ENCODE data around the gene USP1. TPM values are rescaled to one million over a fixed set of nuclear protein-coding genes. Genes with fewer than 3 reads are reported as not detected.

The USP1 gene
- total RNA-seq, 1 donor from 2014 or later = 34.2 TPM

DNA sequence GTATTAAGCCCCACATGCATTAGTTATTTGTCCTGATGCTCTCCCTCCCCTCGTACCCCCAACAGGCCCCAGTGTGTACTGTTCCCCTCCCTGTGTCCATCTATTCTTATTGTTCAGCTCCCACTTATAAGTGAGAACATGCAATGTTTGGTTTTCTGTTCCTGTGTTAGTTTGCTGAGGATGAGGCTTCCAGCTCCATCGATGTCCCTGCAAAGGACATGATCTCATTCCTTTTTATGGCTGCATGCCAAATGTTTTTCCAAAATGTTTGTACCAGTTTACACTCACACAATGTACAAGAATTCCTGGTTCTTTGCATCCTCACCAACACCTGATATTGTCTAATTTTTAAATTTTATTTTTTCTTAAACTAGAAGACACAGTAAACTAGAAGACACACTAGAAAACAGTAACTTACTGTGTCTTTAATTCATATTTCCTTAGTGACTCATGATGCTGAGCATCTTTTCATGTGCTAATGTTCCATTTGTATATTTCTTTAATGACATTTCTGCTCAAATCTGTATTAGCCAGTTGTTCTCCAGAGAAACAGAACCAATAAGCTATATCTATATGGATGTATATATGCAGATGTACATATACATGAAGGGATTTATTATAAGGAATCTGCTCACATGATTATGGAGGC, 19.4 kb upstream of the USP1 start:
- H3K9me3 Mint-ChIP-seq (ENCODE audit: low read depth) = no peaks in the 10 kb centered on the region
- H3K36me3 Mint-ChIP-seq (ENCODE audit: insufficient read depth) = no peaks in the 10 kb centered on the region
- H3K27me3 Mint-ChIP-seq = no peaks in the 10 kb centered on the region
- DNase-seq (ENCODE audit: low spot score, unreplicated experiment) = no peak
- TF ChIP-seq, protein P1, sequence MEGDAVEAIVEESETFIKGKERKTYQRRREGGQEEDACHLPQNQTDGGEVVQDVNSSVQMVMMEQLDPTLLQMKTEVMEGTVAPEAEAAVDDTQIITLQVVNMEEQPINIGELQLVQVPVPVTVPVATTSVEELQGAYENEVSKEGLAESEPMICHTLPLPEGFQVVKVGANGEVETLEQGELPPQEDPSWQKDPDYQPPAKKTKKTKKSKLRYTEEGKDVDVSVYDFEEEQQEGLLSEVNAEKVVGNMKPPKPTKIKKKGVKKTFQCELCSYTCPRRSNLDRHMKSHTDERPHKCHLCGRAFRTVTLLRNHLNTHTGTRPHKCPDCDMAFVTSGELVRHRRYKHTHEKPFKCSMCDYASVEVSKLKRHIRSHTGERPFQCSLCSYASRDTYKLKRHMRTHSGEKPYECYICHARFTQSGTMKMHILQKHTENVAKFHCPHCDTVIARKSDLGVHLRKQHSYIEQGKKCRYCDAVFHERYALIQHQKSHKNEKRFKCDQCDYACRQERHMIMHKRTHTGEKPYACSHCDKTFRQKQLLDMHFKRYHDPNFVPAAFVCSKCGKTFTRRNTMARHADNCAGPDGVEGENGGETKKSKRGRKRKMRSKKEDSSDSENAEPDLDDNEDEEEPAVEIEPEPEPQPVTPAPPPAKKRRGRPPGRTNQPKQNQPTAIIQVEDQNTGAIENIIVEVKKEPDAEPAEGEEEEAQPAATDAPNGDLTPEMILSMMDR (IDR thresholded peaks at IDR 0.05; ENCODE audit: unreplicated experiment) = no peak
- no peak overlapping the region for H3K4me3 Mint-ChIP-seq (ENCODE audit: low read depth)
- no peak overlapping the region for H3K27ac Mint-ChIP-seq
- no peaks in the 10 kb centered on the region for H3K4me1 Mint-ChIP-seq (ENCODE audit: low read depth)

DNA sequence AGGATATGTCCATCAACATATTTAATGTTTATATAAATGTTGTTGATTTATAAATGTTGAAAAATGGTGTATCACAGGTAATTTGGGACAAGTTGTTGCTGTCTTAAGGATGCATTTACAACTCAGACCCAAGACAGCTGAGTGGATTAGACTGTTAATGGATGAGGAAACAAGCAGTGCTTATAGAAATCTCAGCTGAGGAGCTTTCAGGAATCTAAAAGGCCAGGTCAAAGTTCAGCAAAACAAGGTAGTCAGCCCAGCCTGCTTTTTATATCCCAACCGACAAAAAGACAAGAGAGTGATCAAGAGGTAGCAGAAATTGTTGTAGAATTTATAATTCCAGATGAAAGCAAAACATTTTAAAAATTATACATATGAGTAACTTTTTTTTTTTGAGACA, 16.6 kb upstream of the USP1 start:
- Mint-ChIP-seq H3K9me3 (ENCODE audit: low read depth) (no peaks in the 10 kb centered on the region), H3K27me3 (no peaks in the 10 kb centered on the region), H3K36me3 (ENCODE audit: insufficient read depth) (no peaks in the 10 kb centered on the region), H3K4me3 (ENCODE audit: low read depth) (no peak overlapping the region), H3K27ac (no peak overlapping the region), H3K4me1 (ENCODE audit: low read depth) (peaks cover 3% of the 10 kb centered on the region)
- TF ChIP-seq, protein P1 (IDR thresholded peaks at IDR 0.05; ENCODE audit: unreplicated experiment) = no peak
- DNase-seq (ENCODE audit: low spot score, unreplicated experiment) = no peak

DNA sequence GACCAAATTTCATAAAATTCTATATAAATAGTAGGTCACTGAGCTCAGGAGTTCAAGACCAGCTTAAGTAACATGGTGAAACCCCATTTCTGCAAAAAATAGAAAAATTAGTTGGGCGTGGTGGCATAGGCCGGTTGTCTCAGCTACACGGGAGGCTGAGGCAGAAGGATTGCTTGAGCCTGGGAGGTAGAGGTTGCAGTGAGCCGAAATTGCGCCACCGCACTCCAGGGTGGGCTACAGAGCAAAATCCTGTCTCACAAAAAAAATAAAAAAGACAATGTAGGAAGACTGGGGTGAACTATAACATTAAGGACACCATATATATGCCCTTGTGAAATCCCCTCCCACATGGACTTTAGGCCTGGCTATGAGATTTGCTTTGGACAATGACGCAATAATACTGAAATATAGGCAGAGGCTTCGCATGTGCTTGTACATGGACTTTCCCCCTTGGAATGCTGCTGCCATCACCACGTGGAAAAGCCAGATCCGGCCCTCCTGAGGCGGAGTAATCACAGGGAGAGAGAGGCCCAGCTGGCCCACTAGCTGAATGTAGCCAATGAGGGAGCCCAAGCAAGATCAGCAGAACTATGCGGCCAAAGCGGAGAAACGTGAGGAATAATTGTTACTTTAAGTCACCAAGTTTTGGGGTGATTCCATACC, 13.1 kb upstream of the USP1 start:
- DNase-seq (ENCODE audit: low spot score, unreplicated experiment) = no peak
- Mint-ChIP-seq H3K36me3 (ENCODE audit: insufficient read depth) (no peaks in the 10 kb centered on the region), H3K27me3 (no peaks in the 10 kb centered on the region), H3K4me3 (ENCODE audit: low read depth) (no peak overlapping the region), H3K9me3 (ENCODE audit: low read depth) (no peaks in the 10 kb centered on the region), H3K4me1 (ENCODE audit: low read depth) (peaks cover 3% of the 10 kb centered on the region), H3K27ac (no peak overlapping the region)
- TF ChIP-seq, protein P1 (IDR thresholded peaks at IDR 0.05; ENCODE audit: unreplicated experiment) = no peak

DNA sequence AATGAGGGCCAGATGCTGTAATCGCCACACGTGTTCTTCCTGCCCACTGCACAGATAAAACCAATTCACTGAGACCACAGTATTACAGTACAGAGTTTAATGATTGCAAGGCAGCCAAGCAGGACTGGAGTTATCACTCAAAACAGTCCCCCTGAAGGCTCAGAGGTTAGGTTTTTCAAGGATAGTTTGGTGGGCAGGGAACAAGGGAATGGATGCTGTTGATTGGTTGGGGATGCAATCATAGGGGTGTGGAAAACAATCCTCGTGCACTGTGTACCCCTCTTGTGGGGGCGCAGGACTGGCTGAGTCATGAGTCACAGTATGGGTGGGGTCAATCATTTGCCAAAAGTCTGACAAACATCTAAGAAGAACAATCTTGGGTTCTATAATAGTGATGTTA, 12.4 kb upstream of the USP1 start:
- TF ChIP-seq, protein P1 (IDR thresholded peaks at IDR 0.05; ENCODE audit: unreplicated experiment) = no peak
- DNase-seq (ENCODE audit: low spot score, unreplicated experiment) = no peak
- Mint-ChIP-seq H3K9me3 (ENCODE audit: low read depth) (no peaks in the 10 kb centered on the region), H3K4me1 (ENCODE audit: low read depth) (peaks cover 3% of the 10 kb centered on the region), H3K36me3 (ENCODE audit: insufficient read depth) (no peaks in the 10 kb centered on the region), H3K27me3 (no peaks in the 10 kb centered on the region), H3K27ac (no peak overlapping the region), H3K4me3 (ENCODE audit: low read depth) (no peak overlapping the region)

DNA sequence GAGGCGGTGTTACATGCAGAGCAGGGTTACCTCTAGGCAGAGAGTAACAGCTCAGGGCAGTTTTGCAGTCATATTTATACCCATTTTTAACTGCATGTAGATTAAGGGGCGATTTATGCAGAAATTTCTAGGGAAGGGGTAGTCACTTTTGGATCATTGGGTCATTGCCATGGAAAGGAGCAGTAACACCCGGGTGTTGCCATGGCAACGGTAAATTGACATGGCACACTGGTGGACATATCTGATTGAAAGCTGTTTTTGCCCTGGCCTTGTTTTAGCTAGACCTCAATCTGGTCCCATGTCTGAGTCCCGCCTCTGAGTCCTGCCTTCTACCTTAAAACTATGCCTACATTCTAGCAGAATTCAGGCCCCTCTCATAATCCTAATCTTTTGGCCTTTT, 11.8 kb upstream of the USP1 start:
- Mint-ChIP-seq H3K4me3 (ENCODE audit: low read depth) (no peak overlapping the region), H3K27me3 (no peaks in the 10 kb centered on the region), H3K27ac (no peak overlapping the region), H3K9me3 (ENCODE audit: low read depth) (no peaks in the 10 kb centered on the region), H3K4me1 (ENCODE audit: low read depth) (peaks cover 3% of the 10 kb centered on the region), H3K36me3 (ENCODE audit: insufficient read depth) (no peaks in the 10 kb centered on the region)
- TF ChIP-seq, protein P1 (IDR thresholded peaks at IDR 0.05; ENCODE audit: unreplicated experiment) = no peak
- no peak for DNase-seq (ENCODE audit: low spot score, unreplicated experiment)
